Sigmoid colon (tissue), 7 donors: ENCODE measurements around the gene KLHDC7A. TPM values are rescaled to one million over a fixed set of nuclear protein-coding genes. Genes with fewer than 3 reads are reported as not detected.

Experiments
- DNase-seq: peaks from one replicate; pipeline ENCODE4 v3.0.0-alpha.2; 2019
- H3K27ac ChIP-seq, 4 donors: fragments of 200-600 bp; sonication (generic); one replicate each; pipeline ENCODE4 v1.5.1; 2016 to 2019; ENCODE audit warnings: mild to moderate bottlenecking in 1 of 4
- H3K27me3 ChIP-seq, 3 donors: fragments of 200-600 bp; sonication (generic); one replicate each; pipeline ENCODE4 v1.5.1; 2019; ENCODE audit warnings: mild to moderate bottlenecking in 1 of 3
- H3K36me3 ChIP-seq, 4 donors: fragments of 200-600 bp; sonication (generic); one replicate each; pipeline ENCODE4 v1.5.1; 2016 to 2019
- H3K4me1 ChIP-seq, 4 donors: fragments of 200-600 bp; sonication (generic); one replicate each; pipeline ENCODE4 v1.5.1; 2017 to 2019
- H3K4me3 ChIP-seq, 4 donors: fragments of 200-600 bp; sonication (generic); one replicate each; pipeline ENCODE4 v1.5.1; 2017 to 2019; ENCODE audit warnings: mild to moderate bottlenecking in 2 of 4, moderate library complexity in 1 of 4
- H3K9me3 ChIP-seq, 4 donors: fragments of 200-600 bp in 3 of 4; sonication (generic) in 3 of 4; one replicate each; pipeline versions ENCODE4 v1.5.1 to v1.6.1; 2013 to 2019
- CTCF ChIP-seq, 4 experiments: fragments of 450-650 bp in 3 of 4; fragments of 200-600 bp in 1 of 4; IDR thresholded peaks; one replicate each; pipeline ENCODE4 v1.5.1; 2016 to 2019; ENCODE audit warnings: antibody characterized with exemption in 4 of 4, mild to moderate bottlenecking in 3 of 4, moderate library complexity in 2 of 4
- EP300 ChIP-seq, 4 donors: sonication (generic); formaldehyde crosslinking; IDR thresholded peaks; one replicate each; pipeline ENCODE4 v1.6.1; 2017; ENCODE audit warnings: antibody characterized with exemption in 4 of 4
- POLR2A ChIP-seq, 2 donors: fragments of 450-650 bp; IDR thresholded peaks; one replicate each; pipeline ENCODE4 v1.6.1; 2016; ENCODE audit warnings: antibody characterized with exemption in 2 of 2, mild to moderate bottlenecking in 2 of 2, moderate library complexity in 2 of 2
- POLR2AphosphoS5 ChIP-seq, 4 donors: sonication (generic); formaldehyde crosslinking; IDR thresholded peaks; one replicate each; pipeline ENCODE4 v1.6.1; 2017; ENCODE audit warnings: antibody characterized with exemption in 4 of 4
- WGBS, 2 donors: extraction: QIAGEN DNeasy Blood & Tissue Kit; methylation state at CpG; one replicate each; pipeline ENCODE4 v1.1.7; 2013; 5-methylcytosine and 5-hydroxymethylcytosine counted together
- intact Hi-C: fragments of 100-400 bp; cut with DNase I; formaldehyde crosslinking; loops from one replicate; pipeline ENCODE4 v1.15.1; 2023
- polyA plus RNA-seq, 3 donors: library from polyadenylated mRNA; stranded (reverse); fragments of 200-250 nt; gene quantifications; one replicate each; pipeline ENCODE4 v1.2.3, GENCODE V29; 2013
- total RNA-seq, 4 donors: library from RNA; depleted of rRNA; stranded (reverse); fragments of >200 nt; gene quantifications; one replicate each; pipeline ENCODE4 v1.1.0, GENCODE V29; 2016
- donor health status: healthy with polysubstance abuse.
- donor health status: Bipolar disorder and iron deficiency.
- donor health status: healthy.

Gene KLHDC7A
- total and polyA plus RNA-seq, 7 donors: under 0.01 to 0.60 (median 0.35) TPM; not detected in 4

- Histone ChIP-seq H3K27me3 (peaks cover 0 to 21% (median 0%) of the 10 kb centered on the region in 3 donors), H3K4me3 (no peak overlapping the region), H3K36me3 (no peaks in the 10 kb centered on the region), H3K9me3 (peaks cover 0 to 2% (median 0%) of the 10 kb centered on the region in 4 donors), H3K4me1 (peaks cover 0 to 11% (median 9%) of the 10 kb centered on the region in 4 donors), H3K27ac (no peak overlapping the region)
- TF ChIP-seq CTCF (IDR thresholded peaks at IDR 0.05) (no peak), POLR2AphosphoS5 (IDR thresholded peaks at IDR 0.05) (no peak), EP300 (IDR thresholded peaks at IDR 0.05) (no peak), POLR2A (IDR thresholded peaks at IDR 0.05) (no peak)
- 79 to 84% methylated on average over 2 of the region's 2 CpGs for WGBS, 2 donors
- DNase-seq: no peak
- intact Hi-C loops: no loop called here
Measured at GRCh38 chr1:18484721-18485120, 4.0 kb downstream of the KLHDC7A start.

GRCh38 chr1:18485227-18485626, 4.5 kb downstream of the KLHDC7A start:
- H3K27ac ChIP-seq: no peak overlapping the region
- intact Hi-C loops: no loop called here
- DNase-seq: no peak
- H3K4me3 ChIP-seq: no peak overlapping the region
- no peak for TF ChIP-seq CTCF (IDR thresholded peaks at IDR 0.05)
- TF ChIP-seq EP300 (IDR thresholded peaks at IDR 0.05): no peak
- TF ChIP-seq POLR2A (IDR thresholded peaks at IDR 0.05): no peak
- no peak for TF ChIP-seq POLR2AphosphoS5 (IDR thresholded peaks at IDR 0.05)
- H3K4me1 ChIP-seq: peaks cover 0 to 6% (median 5%) of the 10 kb centered on the region in 4 donors
- H3K9me3 ChIP-seq: peaks cover 0 to 4% (median 0%) of the 10 kb centered on the region in 4 donors
- no peaks in the 10 kb centered on the region for H3K36me3 ChIP-seq
- peaks cover 0 to 26% (median 0%) of the 10 kb centered on the region in 3 donors for H3K27me3 ChIP-seq
- WGBS, 2 donors: 93% methylated on average over 4 of the region's 4 CpGs

GRCh38 chr1:18486195-18486594, 5.5 kb downstream of the KLHDC7A start:
- Histone ChIP-seq H3K36me3 (no peaks in the 10 kb centered on the region), H3K9me3 (peaks cover 0 to 4% (median 0%) of the 10 kb centered on the region in 4 donors), H3K27ac (no peak overlapping the region), H3K4me1 (no peaks in the 10 kb centered on the region), H3K4me3 (no peak overlapping the region), H3K27me3 (peaks cover 0 to 27% (median 0%) of the 10 kb centered on the region in 3 donors)
- no peak for DNase-seq
- WGBS, 2 donors: 58 to 67% methylated on average over 7 of the region's 7 CpGs
- intact Hi-C loops: no loop called here
- TF ChIP-seq POLR2A (IDR thresholded peaks at IDR 0.05): no peak
- TF ChIP-seq POLR2AphosphoS5 (IDR thresholded peaks at IDR 0.05): no peak
- TF ChIP-seq EP300 (IDR thresholded peaks at IDR 0.05): no peak
- TF ChIP-seq CTCF (IDR thresholded peaks at IDR 0.05): no peak

GRCh38 chr1:18489417-18490143, 8.8 kb downstream of the KLHDC7A start:
- Histone ChIP-seq H3K9me3 (peaks cover 0 to 4% (median 0%) of the 10 kb centered on the region in 4 donors), H3K27me3 (peaks cover 0 to 15% (median 0%) of the 10 kb centered on the region in 3 donors), H3K36me3 (no peaks in the 10 kb centered on the region), H3K4me3 (no peak overlapping the region), H3K4me1 (no peaks in the 10 kb centered on the region), H3K27ac (no peak overlapping the region)
- no peak for DNase-seq
- TF ChIP-seq EP300 (IDR thresholded peaks at IDR 0.05) (no peak), POLR2A (IDR thresholded peaks at IDR 0.05) (no peak), POLR2AphosphoS5 (IDR thresholded peaks at IDR 0.05) (no peak), CTCF (IDR thresholded peaks at IDR 0.05) (no peak)
- 93 to 95% methylated on average over 2 of the region's 2 CpGs for WGBS, 2 donors
- intact Hi-C loops: no loop called here
